ENCODE measurements around the gene DPP6.

GRCh38 chr7:154912871-154913637, 860.9 kb downstream of the DPP6 start:
- no peak for TF ChIP-seq CTCF (IDR thresholded peaks at IDR 0.05 in 4 of 5, conservative IDR thresholded peaks at IDR 0.05 in 1 of 5)
- no peak for TF ChIP-seq POLR2A (IDR thresholded peaks at IDR 0.05)
